H1 (cell line): Measurements from ENCODE around the gene SOX4. TPM values are rescaled to one million over a fixed set of nuclear protein-coding genes. Genes with fewer than 3 reads are reported as not detected.

Source experiments
- CTCF ChIA-PET: fragments of 300-600 bp; sonication (Branson Sonifier 250); formaldehyde crosslinking; loops from one replicate; lab custom pipeline; 2021; ENCODE audit not compliant: partially characterized antibody; lab: Charles Lee
- POLR2A ChIA-PET: fragments of 300-600 bp; sonication (Branson Sonifier 250); formaldehyde crosslinking; loops from one replicate; lab custom pipeline; 2021; ENCODE audit warnings: inconsistent platforms; ENCODE audit not compliant: partially characterized antibody; lab: Charles Lee
- DNase-seq, 2 experiments: peaks; one replicate each; pipeline versions ENCODE4 v3.0.0 to v3.0.0-alpha.2; 2010 to 2022; ENCODE audit warnings: low spot score in 2 of 2, low read depth in 1 of 2, mixed read lengths in 1 of 2
- FAIRE-seq: peaks from 2 replicates; lab custom pipeline; 2011; peaks lifted over from hg19 to GRCh38; lab: Jason Lieb, UNC
- H2AFZ ChIP-seq: 2 replicates; pipeline ENCODE4 v1.8.1; 2012; ENCODE audit warnings: low read length, inconsistent platforms
- H2AK5ac ChIP-seq: 2 replicates; pipeline ENCODE4 v1.6.1; 2013; ENCODE audit warnings: low read depth, low read length
- H2BK120ac ChIP-seq: replicated peaks from 2 replicates; pipeline ENCODE3; 2013; ENCODE audit warnings: low read depth, low read length, inconsistent platforms
- H2BK12ac ChIP-seq: 2 replicates; pipeline ENCODE4 v1.6.1; 2013; ENCODE audit warnings: low read depth, low read length
- H2BK15ac ChIP-seq: 2 replicates; pipeline ENCODE4 v1.6.1; 2013; ENCODE audit warnings: low read length
- H2BK20ac ChIP-seq: 2 replicates; pipeline ENCODE4 v1.6.1; 2013; ENCODE audit warnings: low read length
- H2BK5ac ChIP-seq: 2 replicates; pipeline ENCODE4 v1.6.1; 2013; ENCODE audit warnings: low read depth, low read length
- H3K14ac ChIP-seq: 2 replicates; pipeline ENCODE4 v1.6.1; 2013; ENCODE audit warnings: inconsistent platforms; ENCODE audit not compliant: insufficient read length
- H3K18ac ChIP-seq: 2 replicates; pipeline ENCODE4 v1.6.1; 2013; ENCODE audit warnings: low read length; ENCODE audit errors: extremely low read depth
- H3K23ac ChIP-seq: 2 replicates; pipeline ENCODE4 v1.6.1; 2013; ENCODE audit warnings: inconsistent platforms; ENCODE audit not compliant: insufficient read length
- H3K23me2 ChIP-seq: 2 replicates; pipeline ENCODE4 v1.6.1; 2013; ENCODE audit warnings: low read depth, low read length
- H3K27ac ChIP-seq: 2 replicates; pipeline ENCODE4 v1.6.1; 2011; ENCODE audit warnings: low read depth, low read length, inconsistent platforms
- H3K27me3 ChIP-seq, 4 experiments: replicated peaks in 1 of 4; 1 replicate in 1 of 4; 2 replicates in 3 of 4; pipeline versions ENCODE4 v1.6.1 to v1.8.1; 2011 to 2013; ENCODE audit warnings: low read length in 3 of 4, mild to moderate bottlenecking in 3 of 4, inconsistent platforms in 2 of 4, mixed read lengths in 2 of 4, moderate library complexity in 1 of 4; ENCODE audit not compliant: control insufficient read depth in 3 of 4, insufficient read depth in 3 of 4; ENCODE audit errors: extremely low read depth in 1 of 4
- H3K36me3 ChIP-seq, 4 experiments: 2 replicates each; pipeline versions ENCODE4 v1.6.1 to v1.8.1; 2011 to 2013; ENCODE audit warnings: mild to moderate bottlenecking in 4 of 4, low read length in 3 of 4, moderate library complexity in 2 of 4, control low read depth in 1 of 4, inconsistent platforms in 1 of 4; ENCODE audit not compliant: insufficient read depth in 4 of 4, control insufficient read depth in 2 of 4
- H3K4ac ChIP-seq: replicated peaks from 2 replicates; pipeline ENCODE3; 2013; ENCODE audit warnings: low read length, low read depth, mixed read lengths, inconsistent platforms; ENCODE audit not compliant: insufficient read length
- H3K4me1 ChIP-seq, 4 experiments: replicated peaks in 1 of 4; 1 replicate in 1 of 4; 2 replicates in 3 of 4; pipeline versions ENCODE4 v1.6.1 to v1.8.1; 2011 to 2013; ENCODE audit warnings: low read length in 3 of 4, inconsistent platforms in 2 of 4, mixed read lengths in 1 of 4; ENCODE audit not compliant: insufficient read depth in 4 of 4, control insufficient read depth in 3 of 4
- H3K4me2 ChIP-seq, 2 experiments: 2 replicates each; pipeline versions ENCODE4 v1.6.1 to v1.8.1; 2011 to 2013; ENCODE audit warnings: low read depth in 2 of 2, low read length in 2 of 2, control low read depth in 1 of 2, inconsistent platforms in 1 of 2, mild to moderate bottlenecking in 1 of 2; ENCODE audit not compliant: insufficient read depth in 1 of 2
- H3K4me3 ChIP-seq, 4 experiments: fragments of 200-600, 300-600 bp in 1 of 4; sonication (generic), shearing (Covaris generic), sonication (Bioruptor Twin) in 1 of 4; 2 replicates each; pipeline versions ENCODE4 v1.5.1 to v1.8.1; 2011 to 2016; ENCODE audit warnings: low read length in 4 of 4, low read depth in 3 of 4, control low read depth in 2 of 4, inconsistent platforms in 2 of 4, mild to moderate bottlenecking in 2 of 4, mixed read lengths in 1 of 4, moderate library complexity in 1 of 4; ENCODE audit not compliant: insufficient read depth in 2 of 4; ENCODE audit errors: extremely low read depth in 1 of 4
- H3K56ac ChIP-seq: replicated peaks from 2 replicates; pipeline ENCODE3; 2013; ENCODE audit warnings: low read depth, mild to moderate bottlenecking, mixed read lengths, low read length, inconsistent platforms; ENCODE audit not compliant: insufficient read length
- H3K79me1 ChIP-seq: 2 replicates; pipeline ENCODE4 v1.6.1; 2013; ENCODE audit warnings: low read depth, low read length, control low read depth
- H3K79me2 ChIP-seq, 2 experiments: 2 replicates each; pipeline versions ENCODE4 v1.6.1 to v1.8.1; 2012 to 2013; ENCODE audit warnings: low read length in 2 of 2, mild to moderate bottlenecking in 2 of 2, inconsistent platforms in 1 of 2; ENCODE audit not compliant: insufficient read depth in 2 of 2, control insufficient read depth in 1 of 2
- H3K9ac ChIP-seq, 4 experiments: replicated peaks in 1 of 4; 1 replicate in 1 of 4; 2 replicates in 3 of 4; pipeline versions ENCODE4 v1.6.1 to v1.8.1; 2011 to 2013; ENCODE audit warnings: low read depth in 3 of 4, low read length in 3 of 4, control low read depth in 2 of 4, mild to moderate bottlenecking in 2 of 4, moderate library complexity in 2 of 4, inconsistent platforms in 1 of 4; ENCODE audit errors: extremely low read depth in 1 of 4
- H3K9me3 ChIP-seq, 2 experiments: 2 replicates each; pipeline versions ENCODE4 v1.6.1 to v1.8.1; 2012 to 2013; ENCODE audit warnings: mild to moderate bottlenecking in 2 of 2, moderate library complexity in 2 of 2, control low read depth in 1 of 2, inconsistent platforms in 1 of 2, low read depth in 1 of 2, low read length in 1 of 2, mixed read lengths in 1 of 2; ENCODE audit not compliant: insufficient read depth in 2 of 2
- H4K20me1 ChIP-seq, 2 experiments: replicated peaks in 1 of 2; 2 replicates each; pipeline versions ENCODE3 to v1.8.1; 2011 to 2013; ENCODE audit warnings: inconsistent platforms in 2 of 2, low read length in 2 of 2, mild to moderate bottlenecking in 1 of 2; ENCODE audit not compliant: insufficient read depth in 2 of 2, control insufficient read depth in 1 of 2
- H4K5ac ChIP-seq: 2 replicates; pipeline ENCODE4 v1.6.1; 2013; ENCODE audit warnings: low read length, low read depth, mixed read lengths, inconsistent platforms; ENCODE audit not compliant: insufficient read length
- H4K8ac ChIP-seq: 2 replicates; pipeline ENCODE4 v1.8.0; 2013; ENCODE audit warnings: mild to moderate bottlenecking, moderate library complexity, low read length, inconsistent platforms; ENCODE audit not compliant: insufficient read depth; ENCODE audit errors: extremely low read depth
- H4K91ac ChIP-seq: replicated peaks from 2 replicates; pipeline ENCODE3; 2013; ENCODE audit warnings: low read length, mixed read lengths, inconsistent platforms; ENCODE audit not compliant: insufficient read length
- CREB1 ChIP-seq: IDR thresholded peaks from 2 replicates; pipeline ENCODE4 v1.6.1; 2012; ENCODE audit warnings: inconsistent platforms
- KDM4A ChIP-seq: IDR thresholded peaks from one replicate; pipeline ENCODE4 v1.7.1; 2012; ENCODE audit warnings: low read depth, mild to moderate bottlenecking, moderate library complexity, low read length, inconsistent platforms; ENCODE audit not compliant: severe bottlenecking
- SAP30 ChIP-seq: fragments of 300-600 bp; sonication (generic); IDR thresholded peaks from 2 replicates; pipeline ENCODE4 v1.7.1; 2012; ENCODE audit warnings: low read length, moderate library complexity, mild to moderate bottlenecking, inconsistent platforms; ENCODE audit not compliant: insufficient read depth, insufficient replicate concordance
- SIN3A ChIP-seq, 2 experiments: IDR thresholded peaks in 1 of 2; conservative IDR thresholded peaks in 1 of 2; 2 replicates each; pipeline ENCODE4 v1.6.1; 2011 to 2012; ENCODE audit warnings: low read length in 2 of 2, improper control_type of control experiment in 1 of 2, low read depth in 1 of 2, mild to moderate bottlenecking in 1 of 2
- SP4 ChIP-seq: IDR thresholded peaks from 2 replicates; pipeline ENCODE4 v1.6.1; 2012; ENCODE audit warnings: low read length, inconsistent platforms
- TBP ChIP-seq: IDR thresholded peaks from 2 replicates; pipeline ENCODE4 v1.6.1; 2011; ENCODE audit warnings: low read depth, low read length, improper control_type of control experiment
- WGBS, 2 experiments: shearing (Covaris generic) in 1 of 2; methylation state at CpG; one replicate each; pipeline versions ENCODE4 v1.1.6 to v1.1.7; 2013 to 2015; ENCODE audit warnings: low lambda C conversion rate in 2 of 2, mixed read lengths in 2 of 2, inconsistent platforms in 1 of 2, low coverage in 1 of 2, missing lambda C conversion rate in 1 of 2; ENCODE audit not compliant: insufficient replicate concordance in 2 of 2, insufficient coverage in 1 of 2, insufficient read length in 1 of 2; ENCODE audit errors: extremely low coverage in 1 of 2, missing lambda C conversion rate in 1 of 2; 5-methylcytosine and 5-hydroxymethylcytosine counted together
- polyA plus RNA-seq, 7 experiments: library from polyadenylated mRNA; depleted of rRNA in 3 of 7; stranded (reverse) in 5 of 7; unstranded in 2 of 7; fragments of >200 nt in 5 of 7; fragments of 200-250 nt in 2 of 7; gene quantifications; 1 replicate in 5 of 7; 2 replicates in 1 of 7; 4 replicates in 1 of 7; pipeline versions ENCODE4 v1.2.1 to v1.2.3, GENCODE V29; 2011 to 2013; ENCODE audit warnings: missing spikeins in 2 of 7, mixed read lengths in 2 of 7
- total RNA-seq: library from RNA; stranded (reverse); fragmentation: NEBNext Ultra II Directional; extraction: Animal tissue kit (Norgen Biotek cat#: 25700); gene quantifications from 2 replicates; pipeline ENCODE4 v1.2.1, GENCODE V29; 2021
- TF ChIP-seq, protein P1 (sequence below): IDR thresholded peaks from 2 replicates; pipeline ENCODE4 v1.6.1; 2012; ENCODE audit warnings: inconsistent platforms
- TF ChIP-seq, protein P2 (sequence below), 3 experiments: IDR thresholded peaks; 1 replicate in 2 of 3; 2 replicates in 1 of 3; pipeline versions ENCODE4 v1.5.1 to v1.6.1; 2011; ENCODE audit warnings: low read length in 3 of 3, mild to moderate bottlenecking in 3 of 3, inconsistent platforms in 2 of 3, low read depth in 1 of 3, moderate library complexity in 1 of 3; ENCODE audit not compliant: insufficient read depth in 1 of 3; ENCODE audit errors: control extremely low read depth in 1 of 3

Gene SOX4
- total and polyA plus RNA-seq, 2 of the 8 experiments (the other 6 are each of a cell fraction or from before 2014, with no cell fraction given), result 14.1 to 169 TPM

- no peak overlapping the region for H2BK120ac ChIP-seq
- no peaks in the 10 kb centered on the region for H4K20me1 ChIP-seq
- H3K79me2 ChIP-seq, result no peaks in the 10 kb centered on the region
- peaks cover 0 to 4% (median 1%) of the 10 kb centered on the region in 4 experiments; a peak in 3 of 7 replicates for H3K4me1 ChIP-seq
- peaks cover 22% of the 10 kb centered on the region for H3K23me2 ChIP-seq
- H3K4me2 ChIP-seq, result peak overlapping the region; percentile 91 to 100
- no peak overlapping the region for H4K5ac ChIP-seq
- H3K14ac ChIP-seq, result no peak overlapping the region
- H2BK15ac ChIP-seq, result peak overlapping the region; percentile 40; the same call in 1 of the 2 replicates
- peak overlapping the region; percentile 50 to 90 (median 79) for H3K4me3 ChIP-seq
- ChIA-PET POLR2A (interaction anchor here (0.6 to 4.2 kb wide), 11 partner anchors 8 to 972 kb away, joined by 3 to 32 read pairs (median 4); no protein-coding TSS in a partner anchor), CTCF (interaction anchor here (0.6 to 2.2 kb wide), 25 partner anchors 10 to 1024 kb away, joined by 3 to 10 read pairs (median 3); no protein-coding TSS in a partner anchor)
- H3K23ac ChIP-seq, result no peak overlapping the region
- H4K8ac ChIP-seq, result peak overlapping the region; percentile 31; the same call in 1 of the 2 replicates
- H2AFZ ChIP-seq, result peak overlapping the region; percentile 91
- H2AK5ac ChIP-seq, result no peak overlapping the region
- peak overlapping the region in 3 of 4 experiments; percentile 8 to 25 (median 19); a peak in 2 of 7 replicates for H3K9ac ChIP-seq
- no peak overlapping the region for H3K4ac ChIP-seq
- peak overlapping the region; percentile 79; the same call in 1 of the 2 replicates for H2BK5ac ChIP-seq
- peak overlapping the region; percentile 87 for H4K91ac ChIP-seq
- H2BK12ac ChIP-seq, result peak overlapping the region; percentile 77; the same call in 1 of the 2 replicates
- WGBS, 2 experiments, result 0% methylated on average over 38 of the region's 39 CpGs; no CpG with 5 or more reads in 1 of the 2 experiments
- H3K56ac ChIP-seq, result no peak overlapping the region
- peaks cover 0 to 20% (median 4%) of the 10 kb centered on the region in 4 experiments; a peak in 5 of 7 replicates for H3K27me3 ChIP-seq
- peak overlapping the region; percentile 82; the same call in 1 of the 2 replicates for H2BK20ac ChIP-seq
- peak in 1 of 2 experiments; percentile 79 for DNase-seq
- peak overlapping the region; percentile 64 for H3K18ac ChIP-seq
- no peak for FAIRE-seq
- H3K79me1 ChIP-seq, result no peaks in the 10 kb centered on the region
- H3K27ac ChIP-seq, result no peak overlapping the region
- no peaks in the 10 kb centered on the region for H3K9me3 ChIP-seq
- no peaks in the 10 kb centered on the region for H3K36me3 ChIP-seq
- TF ChIP-seq CREB1, result peak; percentile 29; the same call in 1 of the 2 replicates
- no peak for TF ChIP-seq SP4
- TF ChIP-seq, protein P1, sequence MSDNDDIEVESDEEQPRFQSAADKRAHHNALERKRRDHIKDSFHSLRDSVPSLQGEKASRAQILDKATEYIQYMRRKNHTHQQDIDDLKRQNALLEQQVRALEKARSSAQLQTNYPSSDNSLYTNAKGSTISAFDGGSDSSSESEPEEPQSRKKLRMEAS, result peak; percentile 71
- peak; percentile 71 for TF ChIP-seq SAP30
- TF ChIP-seq SIN3A (conservative IDR thresholded peaks at IDR 0.05 in 1 of 2, IDR thresholded peaks at IDR 0.05 in 1 of 2; ENCODE audit: low read depth in 1 of 2, low read length in 2 of 2), result peak in 1 of 2 experiments; percentile 19; a peak in 1 of 4 replicates
- TF ChIP-seq, protein P2, sequence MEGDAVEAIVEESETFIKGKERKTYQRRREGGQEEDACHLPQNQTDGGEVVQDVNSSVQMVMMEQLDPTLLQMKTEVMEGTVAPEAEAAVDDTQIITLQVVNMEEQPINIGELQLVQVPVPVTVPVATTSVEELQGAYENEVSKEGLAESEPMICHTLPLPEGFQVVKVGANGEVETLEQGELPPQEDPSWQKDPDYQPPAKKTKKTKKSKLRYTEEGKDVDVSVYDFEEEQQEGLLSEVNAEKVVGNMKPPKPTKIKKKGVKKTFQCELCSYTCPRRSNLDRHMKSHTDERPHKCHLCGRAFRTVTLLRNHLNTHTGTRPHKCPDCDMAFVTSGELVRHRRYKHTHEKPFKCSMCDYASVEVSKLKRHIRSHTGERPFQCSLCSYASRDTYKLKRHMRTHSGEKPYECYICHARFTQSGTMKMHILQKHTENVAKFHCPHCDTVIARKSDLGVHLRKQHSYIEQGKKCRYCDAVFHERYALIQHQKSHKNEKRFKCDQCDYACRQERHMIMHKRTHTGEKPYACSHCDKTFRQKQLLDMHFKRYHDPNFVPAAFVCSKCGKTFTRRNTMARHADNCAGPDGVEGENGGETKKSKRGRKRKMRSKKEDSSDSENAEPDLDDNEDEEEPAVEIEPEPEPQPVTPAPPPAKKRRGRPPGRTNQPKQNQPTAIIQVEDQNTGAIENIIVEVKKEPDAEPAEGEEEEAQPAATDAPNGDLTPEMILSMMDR (IDR thresholded peaks at IDR 0.05; ENCODE audit: control extremely low read depth in 1 of 3, insufficient read depth in 1 of 3, low read depth in 1 of 3, low read length in 3 of 3), result no peak
- peak; percentile 5; the same call in 1 of the 2 replicates for TF ChIP-seq TBP
- peak; percentile 39 for TF ChIP-seq KDM4A
These were observed 5.5 kb upstream of the SOX4 start for GRCh38 chr6:21587961-21588480.
